ENCODE measurements around the gene SEC24C. TPM values are rescaled to one million over a fixed set of nuclear protein-coding genes. Genes with fewer than 3 reads are reported as not detected.

Gene SEC24C
- total RNA-seq, 1 donor from 2014 or later = 36.0 TPM

- Mint-ChIP-seq H3K36me3 (peaks cover 41% of the 10 kb centered on the region), H3K9me3 (no peaks in the 10 kb centered on the region), H3K4me3 (no peak overlapping the region), H3K27me3 (ENCODE audit: insufficient read depth, low read depth) (no peaks in the 10 kb centered on the region), H3K4me1 (no peaks in the 10 kb centered on the region), H3K27ac (no peak overlapping the region)
- no peaks in the 10 kb centered on the region for H3K36me3 ChIP-seq
- no peak for DNase-seq (ENCODE audit: low spot score)
- H3K4me2 ChIP-seq = no peak overlapping the region
- TF ChIP-seq EZH2 (IDR thresholded peaks at IDR 0.05) = no peak
- no peak for TF ChIP-seq EZH2phosphoT487 (IDR thresholded peaks at IDR 0.05)
- no peak for TF ChIP-seq CTCF (IDR thresholded peaks at IDR 0.05)
- no peaks in the 10 kb centered on the region for H3K9me3 ChIP-seq (ENCODE audit: low read depth)
- H3K27ac ChIP-seq = no peak overlapping the region
- H2AFZ ChIP-seq (replicated peaks) = no peak overlapping the region
- no peaks in the 10 kb centered on the region for H4K20me1 ChIP-seq (ENCODE audit: low read depth)
- no peaks in the 10 kb centered on the region for H3K4me1 ChIP-seq
- no peaks in the 10 kb centered on the region for H3K79me2 ChIP-seq (ENCODE audit: low read depth)
- H3K27me3 ChIP-seq = no peaks in the 10 kb centered on the region
- no peak overlapping the region for H3K9ac ChIP-seq
- no peaks in the 10 kb centered on the region for H3F3A ChIP-seq (ENCODE audit: low read depth)
- H3K4me3 ChIP-seq = no peak overlapping the region
These were observed 18.7 kb downstream of the SEC24C start for GRCh38 chr10:73762915-73763314.

- no peak for TF ChIP-seq EZH2 (IDR thresholded peaks at IDR 0.05)
- TF ChIP-seq CTCF (IDR thresholded peaks at IDR 0.05) = no peak
- no peak for TF ChIP-seq EZH2phosphoT487 (IDR thresholded peaks at IDR 0.05)
- peaks cover 2% of the 10 kb centered on the region for H3F3A ChIP-seq (ENCODE audit: low read depth)
- H2AFZ ChIP-seq (replicated peaks) = no peak overlapping the region
- H3K4me2 ChIP-seq = no peak overlapping the region
- no peak overlapping the region for H3K27ac ChIP-seq
- no peaks in the 10 kb centered on the region for H3K36me3 ChIP-seq
- Mint-ChIP-seq H3K27ac (no peak overlapping the region), H3K36me3 (peaks cover 41% of the 10 kb centered on the region), H3K4me3 (no peak overlapping the region), H3K27me3 (ENCODE audit: insufficient read depth, low read depth) (no peaks in the 10 kb centered on the region), H3K4me1 (no peaks in the 10 kb centered on the region), H3K9me3 (no peaks in the 10 kb centered on the region)
- H3K27me3 ChIP-seq = no peaks in the 10 kb centered on the region
- H3K9ac ChIP-seq = no peak overlapping the region
- no peaks in the 10 kb centered on the region for H4K20me1 ChIP-seq (ENCODE audit: low read depth)
- H3K9me3 ChIP-seq (ENCODE audit: low read depth) = no peaks in the 10 kb centered on the region
- no peaks in the 10 kb centered on the region for H3K4me1 ChIP-seq
- no peak for DNase-seq (ENCODE audit: low spot score)
- no peak overlapping the region for H3K4me3 ChIP-seq
- H3K79me2 ChIP-seq (ENCODE audit: low read depth) = no peaks in the 10 kb centered on the region
These were observed 19.2 kb downstream of the SEC24C start for GRCh38 chr10:73763343-73763742.

DNA sequence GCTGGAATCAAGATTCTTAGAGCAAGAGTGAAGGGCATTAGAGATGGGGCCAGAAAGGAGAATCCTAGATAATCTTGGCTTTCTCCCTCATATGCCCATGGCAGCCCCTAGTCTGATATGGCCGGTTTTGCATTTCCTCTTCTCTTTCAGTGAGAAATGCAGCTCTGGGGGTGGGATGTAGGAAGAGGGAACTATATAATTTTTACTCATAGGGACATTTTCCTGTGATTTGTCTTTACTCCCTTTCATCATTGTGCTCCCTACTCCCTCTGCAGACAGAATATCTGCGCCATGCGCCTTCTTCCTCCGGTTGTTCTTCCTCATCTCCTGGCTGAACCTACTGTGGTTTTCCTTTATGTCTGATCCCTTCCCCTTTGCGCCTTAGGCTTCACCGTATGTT, 20.9 kb downstream of the SEC24C start:
- H3K4me3 ChIP-seq = no peak overlapping the region
- no peak overlapping the region for H3K9ac ChIP-seq
- H2AFZ ChIP-seq (replicated peaks) = no peak overlapping the region
- DNase-seq (ENCODE audit: low spot score) = no peak
- Mint-ChIP-seq H3K4me3 (no peak overlapping the region), H3K4me1 (no peaks in the 10 kb centered on the region), H3K27me3 (ENCODE audit: insufficient read depth, low read depth) (peaks cover 2% of the 10 kb centered on the region), H3K36me3 (peaks cover 53% of the 10 kb centered on the region), H3K9me3 (no peaks in the 10 kb centered on the region), H3K27ac (no peak overlapping the region)
- H3K4me2 ChIP-seq = no peak overlapping the region
- peaks cover 9% of the 10 kb centered on the region for H3F3A ChIP-seq (ENCODE audit: low read depth)
- no peaks in the 10 kb centered on the region for H3K4me1 ChIP-seq
- no peaks in the 10 kb centered on the region for H3K79me2 ChIP-seq (ENCODE audit: low read depth)
- H3K9me3 ChIP-seq (ENCODE audit: low read depth) = no peaks in the 10 kb centered on the region
- no peak for TF ChIP-seq EZH2 (IDR thresholded peaks at IDR 0.05)
- no peak for TF ChIP-seq CTCF (IDR thresholded peaks at IDR 0.05)
- no peak for TF ChIP-seq EZH2phosphoT487 (IDR thresholded peaks at IDR 0.05)
- H4K20me1 ChIP-seq (ENCODE audit: low read depth) = no peaks in the 10 kb centered on the region
- no peaks in the 10 kb centered on the region for H3K27me3 ChIP-seq
- no peak overlapping the region for H3K27ac ChIP-seq
- no peaks in the 10 kb centered on the region for H3K36me3 ChIP-seq

All from neural progenitor cell (in vitro differentiated cells).